SK-N-SH (cell line): Measurements from ENCODE around the gene CDHR3. TPM values are rescaled to one million over a fixed set of nuclear protein-coding genes. Genes with fewer than 3 reads are reported as not detected.

ENCODE experiments used
- CTCF ChIA-PET: fragments of 300-600, 350-600 bp; formaldehyde crosslinking; extraction: SDS; loops from one replicate; lab custom pipeline; 2021; lab: Yijun Ruan, JAX
- POLR2A ChIA-PET: fragments of 350-600 bp; sonication (Branson Sonifier 250); formaldehyde crosslinking; extraction: SDS; loops from one replicate; lab custom pipeline; 2020; ENCODE audit warnings: antibody characterized with exemption, inconsistent platforms; lab: Yijun Ruan, JAX
- DNase-seq: peaks from one replicate; pipeline ENCODE4 v3.0.0; 2012
- H2AFZ ChIP-seq: fragments of 200-600 bp; sonication (generic); 2 replicates; pipeline ENCODE4 v1.8.1; 2016; ENCODE audit warnings: antibody characterized with exemption, mild to moderate bottlenecking, low read depth
- H3F3A ChIP-seq: fragments of 200-600 bp; sonication (generic); replicated peaks from 2 replicates; pipeline ENCODE3; 2016; ENCODE audit warnings: antibody characterized with exemption, mild to moderate bottlenecking; ENCODE audit not compliant: insufficient read depth
- H3K27ac ChIP-seq, 2 experiments: fragments of 200-500 bp in 1 of 2; fragments of 200-600 bp in 1 of 2; sonication (Bioruptor generic) in 1 of 2; sonication (generic), shearing (Covaris generic) in 1 of 2; 2 replicates each; pipeline versions ENCODE4 v1.5.1 to v1.6.1; 2014 to 2016; ENCODE audit warnings: low read depth in 2 of 2, inconsistent platforms in 1 of 2, low read length in 1 of 2, mild to moderate bottlenecking in 1 of 2, mixed read lengths in 1 of 2
- H3K27me3 ChIP-seq: fragments of 200-600 bp; sonication (generic), shearing (Covaris generic); 2 replicates; pipeline ENCODE4 v1.6.1; 2016; ENCODE audit warnings: mixed run types; ENCODE audit not compliant: insufficient read depth
- H3K36me3 ChIP-seq, 2 experiments: fragments of 200-500 bp in 1 of 2; fragments of 200-600 bp in 1 of 2; sonication (Bioruptor generic) in 1 of 2; sonication (generic) in 1 of 2; replicated peaks in 1 of 2; 2 replicates each; pipeline versions ENCODE3 to v1.5.1; 2014 to 2016; ENCODE audit warnings: low read length in 1 of 2, mild to moderate bottlenecking in 1 of 2; ENCODE audit not compliant: insufficient read depth in 2 of 2, control insufficient read depth in 1 of 2
- H3K4me1 ChIP-seq, 2 experiments: fragments of 200-500 bp in 1 of 2; fragments of 200-600 bp in 1 of 2; sonication (Bioruptor generic) in 1 of 2; sonication (generic), shearing (Covaris generic) in 1 of 2; 2 replicates each; pipeline versions ENCODE4 v1.5.1 to v1.6.1; 2014 to 2016; ENCODE audit warnings: low read depth in 1 of 2, low read length in 1 of 2, mixed run types in 1 of 2; ENCODE audit not compliant: insufficient read depth in 2 of 2, control insufficient read depth in 1 of 2
- H3K4me2 ChIP-seq: fragments of 200-600 bp; sonication (generic), shearing (Covaris generic); 2 replicates; pipeline ENCODE4 v1.6.1; 2017; ENCODE audit warnings: mixed run types
- H3K4me3 ChIP-seq, 2 experiments: fragments of 200-500 bp in 1 of 2; fragments of 200-600 bp in 1 of 2; sonication (Bioruptor generic) in 1 of 2; sonication (generic), shearing (Covaris generic) in 1 of 2; 2 replicates each; pipeline versions ENCODE4 v1.5.1 to v1.8.1; 2014 to 2016; ENCODE audit warnings: low read depth in 2 of 2, inconsistent platforms in 1 of 2, low read length in 1 of 2, mild to moderate bottlenecking in 1 of 2, mixed read lengths in 1 of 2, moderate library complexity in 1 of 2
- H3K79me2 ChIP-seq: fragments of 200-600 bp; sonication (generic); 2 replicates; pipeline ENCODE4 v1.8.1; 2017; ENCODE audit warnings: mild to moderate bottlenecking; ENCODE audit not compliant: insufficient read depth
- H3K9ac ChIP-seq: fragments of 200-600 bp; sonication (generic); 2 replicates; pipeline ENCODE4 v1.6.1; 2017; ENCODE audit warnings: mixed run types
- H3K9me2 ChIP-seq: fragments of 200-600 bp; sonication (generic); 2 replicates; pipeline ENCODE4 v1.6.1; 2017; ENCODE audit warnings: mixed run types
- H3K9me3 ChIP-seq: fragments of 200-600 bp; sonication (generic); 2 replicates; pipeline ENCODE4 v1.6.1; 2017; ENCODE audit warnings: mixed run types, mild to moderate bottlenecking, moderate library complexity
- H4K20me1 ChIP-seq: fragments of 200-600 bp; sonication (generic); 2 replicates; pipeline ENCODE4 v1.6.1; 2017; ENCODE audit warnings: mild to moderate bottlenecking, mixed run types; ENCODE audit not compliant: insufficient read depth
- CTCF ChIP-seq: fragments of 200-600 bp; sonication (generic); IDR thresholded peaks from 2 replicates; pipeline ENCODE4 v1.6.1; 2017; ENCODE audit warnings: antibody characterized with exemption, mild to moderate bottlenecking, moderate library complexity
- FOSL2 ChIP-seq: IDR thresholded peaks from 2 replicates; pipeline ENCODE4 v1.4.0; 2012; ENCODE audit warnings: low read depth, mild to moderate bottlenecking, moderate library complexity, borderline replicate concordance
- FOXM1 ChIP-seq: IDR thresholded peaks from 2 replicates; pipeline ENCODE4 v1.4.0; 2012; ENCODE audit warnings: low read depth, mild to moderate bottlenecking
- GABPA ChIP-seq: IDR thresholded peaks from 2 replicates; pipeline ENCODE4 v1.4.0; 2012; ENCODE audit warnings: low read depth, mild to moderate bottlenecking
- GATA2 ChIP-seq: sonication (generic); formaldehyde crosslinking; IDR thresholded peaks from 2 replicates; pipeline ENCODE4 v1.5.0; 2020; ENCODE audit warnings: mild to moderate bottlenecking, missing genetic modification reagents
- JUND ChIP-seq: IDR thresholded peaks from 2 replicates; pipeline ENCODE4 v1.4.0; 2012
- MAX ChIP-seq: IDR thresholded peaks from 2 replicates; pipeline ENCODE4 v1.4.0; 2012; ENCODE audit warnings: low read depth
- MXI1 ChIP-seq: IDR thresholded peaks from 2 replicates; pipeline ENCODE4 v1.6.1; 2012; ENCODE audit warnings: mild to moderate bottlenecking, low read depth, low read length, improper control_type of control experiment
- NRF1 ChIP-seq: IDR thresholded peaks from 2 replicates; pipeline ENCODE4 v1.6.1; 2012; ENCODE audit warnings: low read depth, mild to moderate bottlenecking, low read length
- PBX3 ChIP-seq: IDR thresholded peaks from 2 replicates; pipeline ENCODE4; 2012
- POLR2AphosphoS5 ChIP-seq: IDR thresholded peaks from 2 replicates; pipeline ENCODE4 v1.6.1; 2012; ENCODE audit warnings: low read depth, low read length
- RCOR1 ChIP-seq: fragments of 150-350 bp; IDR thresholded peaks from 2 replicates; pipeline ENCODE4 v1.6.1; 2017; ENCODE audit warnings: antibody characterized with exemption, low read length
- RFX5 ChIP-seq: IDR thresholded peaks from 2 replicates; pipeline ENCODE4 v1.6.1; 2012; ENCODE audit warnings: mild to moderate bottlenecking, improper control_type of control experiment, low read length
- SIN3A ChIP-seq: IDR thresholded peaks from 2 replicates; pipeline ENCODE4 v1.6.1; 2012; ENCODE audit warnings: low read depth, mild to moderate bottlenecking, low read length, moderate library complexity, borderline replicate concordance
- SMC3 ChIP-seq: IDR thresholded peaks from 2 replicates; pipeline ENCODE4 v1.6.1; 2012; ENCODE audit warnings: low read depth, low read length, improper control_type of control experiment
- TAF1 ChIP-seq: IDR thresholded peaks from 2 replicates; pipeline ENCODE4 v1.6.1; 2012; ENCODE audit warnings: low read depth, mild to moderate bottlenecking, low read length, moderate library complexity, borderline replicate concordance
- USF1 ChIP-seq: IDR thresholded peaks from 2 replicates; pipeline ENCODE4 v1.4.0; 2012; ENCODE audit warnings: low read depth, borderline replicate concordance
- WGBS: methylation state at CpG from one replicate; pipeline ENCODE4 v1.1.6; 2017; ENCODE audit warnings: low lambda C conversion rate; 5-methylcytosine and 5-hydroxymethylcytosine counted together
- polyA plus RNA-seq, 3 experiments: library from polyadenylated mRNA; depleted of rRNA; stranded (reverse); fragments of >200 nt; gene quantifications; 2 replicates each; pipeline ENCODE4 v1.2.3, GENCODE V29; 2012

CDHR3 gene
- polyA plus RNA-seq, 1 of the 3 experiments (the other 2 are of a cell fraction) = 7.5 TPM

GRCh38 chr7:106041140-106041717 is 78.2 kb downstream of the CDHR3 start (continued):
- TF ChIP-seq GATA2 (CRISPR knock-in tag) = peak; percentile 86
- TF ChIP-seq RCOR1 = peak; percentile 47; the same call in 1 of the 2 replicates
- no peak for TF ChIP-seq GABPA
- no peak for TF ChIP-seq NRF1
- TF ChIP-seq JUND = no peak
- TF ChIP-seq MAX = no peak
- TF ChIP-seq FOXM1 = no peak
- TF ChIP-seq RFX5 = no peak
- no peak for TF ChIP-seq POLR2AphosphoS5
- TF ChIP-seq PBX3 = no peak
- no peak for TF ChIP-seq TAF1

GRCh38 chr7:106042196-106042611 is 79.1 kb downstream of the CDHR3 start:
- TF ChIP-seq GATA2 (CRISPR knock-in tag) (no peak), RCOR1 (no peak), MXI1 (no peak), USF1 (no peak), MAX (no peak), SIN3A (no peak), SMC3 (no peak), FOSL2 (no peak), CTCF (no peak)
- no peak overlapping the region; a peak in 1 of 4 replicates for H3K4me3 ChIP-seq
- no peaks in the 10 kb centered on the region for H3K36me3 ChIP-seq
- CTCF ChIA-PET = interaction anchor here (0.6 to 13.6 kb wide), 104 partner anchors 9 to 682 kb away, joined by 3 to 356 read pairs (median 5); partner anchors contain the start of genes ATXN7L1, RINT1 and SYPL1
- H3K9me2 ChIP-seq = no peaks in the 10 kb centered on the region
- no peaks in the 10 kb centered on the region for H3K27me3 ChIP-seq
- H3K79me2 ChIP-seq = no peaks in the 10 kb centered on the region
- H2AFZ ChIP-seq = peak overlapping the region; percentile 57; the same call in 1 of the 2 replicates
- 98% methylated on average over 4 of the region's 4 CpGs for WGBS
- H3K9ac ChIP-seq = no peak overlapping the region
- DNase-seq = no peak
- H3K27ac ChIP-seq = no peak overlapping the region
- POLR2A ChIA-PET = no interaction called here
- 0 out of 2 replicates have a peak overlapping the region, but pooled peaks have one; percentile 41 for H3K4me2 ChIP-seq
- no peaks in the 10 kb centered on the region for H3K9me3 ChIP-seq
- H3F3A ChIP-seq = peaks cover 7% of the 10 kb centered on the region
- H4K20me1 ChIP-seq = no peaks in the 10 kb centered on the region
- peaks cover 4 to 25% of the 10 kb centered on the region in 2 experiments; a peak in 2 of 4 replicates for H3K4me1 ChIP-seq
